Neural progenitor cell (in vitro differentiated cells): ENCODE results near the gene FMNL2.

Experiments used
- CTCF ChIP-seq: fragments of 200-600 bp; sonication (generic); IDR thresholded peaks from 2 replicates; pipeline ENCODE4 v1.5.1; 2017; ENCODE audit warnings: antibody characterized with exemption, mild to moderate bottlenecking
- EZH2 ChIP-seq: fragments of 200-600 bp; sonication (generic); IDR thresholded peaks from 2 replicates; pipeline ENCODE4 v1.6.1; 2017; ENCODE audit warnings: antibody characterized with exemption, mild to moderate bottlenecking, moderate library complexity
- EZH2phosphoT487 ChIP-seq: fragments of 200-600 bp; sonication (generic); IDR thresholded peaks from 2 replicates; pipeline ENCODE4 v1.6.1; 2017; ENCODE audit warnings: antibody characterized with exemption

GRCh38 chr2:152432765-152433164 is 97.8 kb downstream of the FMNL2 start:
- TF ChIP-seq EZH2 (no peak), CTCF (no peak), EZH2phosphoT487 (no peak)
